ENCODE measurements around the gene ZSCAN2. TPM values are rescaled to one million over a fixed set of nuclear protein-coding genes. Genes with fewer than 3 reads are reported as not detected.
"Not testable (repeated sequence)": the region's sequence is repeated elsewhere in the genome, so short reads cannot be mapped to it uniquely, and the experiment has no call there.

Gene ZSCAN2
- total and polyA plus RNA-seq, 2 of the 4 experiments (the other 2 are of a cell fraction), result 10.4 to 18.3 TPM

- H3K9me1 ChIP-seq (ENCODE audit: insufficient read depth, low read length); H3K23ac ChIP-seq (ENCODE audit: low read depth, low read length); H4K8ac ChIP-seq (ENCODE audit: low read depth in 2 of 2, low read length in 2 of 2); H3K4me3 ChIP-seq (ENCODE audit: insufficient read depth, low read depth, low read length); H2BK20ac ChIP-seq (ENCODE audit: low read depth, low read length); in situ Hi-C loops (cut with MboI; ENCODE audit: low sequenced_read_pairs); dilution Hi-C loops (cut with HindIII; ENCODE audit: low sequenced_read_pairs, unreplicated experiment); H3K27me3 ChIP-seq (ENCODE audit: control insufficient read depth, insufficient read depth, low read length); H4K5ac ChIP-seq (ENCODE audit: low read depth, low read length); H3K4ac ChIP-seq (ENCODE audit: low read depth, low read length); H3K9me3 ChIP-seq (ENCODE audit: control insufficient read depth, insufficient read depth, low read length); H3K36me3 ChIP-seq (ENCODE audit: control insufficient read depth, insufficient read depth, low read length); DNase-seq; H3K9ac ChIP-seq (ENCODE audit: low read depth, low read length); H2BK15ac ChIP-seq (ENCODE audit: low read depth, low read length); H3K79me1 ChIP-seq (ENCODE audit: low read depth in 1 of 2, low read length in 2 of 2); H3K4me1 ChIP-seq (ENCODE audit: control insufficient read depth, insufficient read depth, low read length); H2AFZ ChIP-seq (replicated peaks; ENCODE audit: low read length, poor library complexity); H4K91ac ChIP-seq (ENCODE audit: insufficient read depth, low read depth, low read length); H4K20me1 ChIP-seq (ENCODE audit: insufficient read depth, low read length); H2AK9ac ChIP-seq (replicated peaks; ENCODE audit: low read depth, low read length, poor library complexity); H2BK120ac ChIP-seq (ENCODE audit: low read depth, low read length); CTCF ChIA-PET; BruUV-seq (replicated peaks); H3K18ac ChIP-seq (ENCODE audit: low read depth, low read length); ATAC-seq (ENCODE audit: low read depth); H2BK5ac ChIP-seq (ENCODE audit: low read depth, low read length, poor library complexity, severe bottlenecking); H3K14ac ChIP-seq (replicated peaks; ENCODE audit: low read depth, low read length); H3K4me2 ChIP-seq (ENCODE audit: low read depth, low read length); POLR2A ChIA-PET (ENCODE audit: unreplicated experiment); H3K56ac ChIP-seq (ENCODE audit: extremely low read depth, insufficient read depth, low read length); H3K27ac ChIP-seq (ENCODE audit: insufficient read depth, low read length): not testable (repeated sequence)
- WGBS, 2 experiments (ENCODE audit: extremely low coverage in 2 of 2, insufficient read length in 1 of 2), result no CpG with 5 or more reads among the region's 7 CpGs
- peak overlapping the region; percentile 39; the same call in 1 of the 2 replicates for H2AK5ac ChIP-seq (ENCODE audit: low read depth, low read length)
- intact Hi-C loops (cut with micrococcal nuclease), result loop anchor here (10.0 kb wide), 3 partner anchors 53 to 703 kb away; no protein-coding TSS in a partner anchor
Measured at GRCh38 chr15:84581676-84582428, 19.0 kb upstream of the ZSCAN2 start.

Measured in IMR-90 (cell line).